ENCODE data around the gene TPSAB1.

Gene TPSAB1

DNA sequence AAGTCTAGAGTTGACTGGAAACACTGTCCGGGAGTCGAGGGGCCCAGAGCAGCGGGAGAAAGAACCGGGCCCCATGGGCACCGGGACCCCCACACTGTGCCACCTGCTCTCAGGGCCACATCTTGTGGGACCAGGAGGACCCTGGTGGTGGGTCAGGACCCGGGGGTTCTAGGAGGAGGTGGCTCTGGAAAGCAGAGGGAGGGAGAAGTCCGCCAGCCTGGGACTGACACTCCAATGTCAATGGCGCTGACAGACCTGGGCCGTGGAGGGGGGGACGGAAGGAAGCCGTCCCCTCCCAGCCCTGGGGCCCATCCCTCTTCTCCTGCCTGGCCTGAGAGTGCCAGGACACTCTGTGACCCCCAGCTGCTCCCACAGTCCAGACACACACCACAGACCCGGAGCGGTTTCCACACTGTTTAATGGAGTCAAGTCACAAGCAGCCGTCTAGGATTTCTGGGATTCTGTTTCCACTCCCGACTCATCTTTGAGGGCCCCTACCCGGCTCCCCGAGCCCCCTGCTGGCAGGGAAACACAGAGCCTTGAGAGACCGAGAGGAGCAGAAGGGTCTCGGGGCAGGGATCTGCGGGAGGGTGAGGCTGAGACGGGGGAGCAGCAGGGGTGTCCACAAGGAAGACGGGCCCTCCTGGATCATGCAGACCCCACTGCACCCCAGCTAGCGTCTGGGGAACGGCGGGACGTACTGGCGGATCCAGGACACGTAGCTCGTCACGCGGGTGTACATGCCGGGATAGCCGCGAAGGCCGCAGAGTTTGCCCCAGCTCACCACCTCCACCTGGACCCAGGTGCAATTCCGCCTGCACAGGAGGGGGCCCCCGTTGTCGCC is 45.4 kb downstream of the TPSAB1 start:
- no peak for DNase-seq (ENCODE audit: low read depth)

DNA sequence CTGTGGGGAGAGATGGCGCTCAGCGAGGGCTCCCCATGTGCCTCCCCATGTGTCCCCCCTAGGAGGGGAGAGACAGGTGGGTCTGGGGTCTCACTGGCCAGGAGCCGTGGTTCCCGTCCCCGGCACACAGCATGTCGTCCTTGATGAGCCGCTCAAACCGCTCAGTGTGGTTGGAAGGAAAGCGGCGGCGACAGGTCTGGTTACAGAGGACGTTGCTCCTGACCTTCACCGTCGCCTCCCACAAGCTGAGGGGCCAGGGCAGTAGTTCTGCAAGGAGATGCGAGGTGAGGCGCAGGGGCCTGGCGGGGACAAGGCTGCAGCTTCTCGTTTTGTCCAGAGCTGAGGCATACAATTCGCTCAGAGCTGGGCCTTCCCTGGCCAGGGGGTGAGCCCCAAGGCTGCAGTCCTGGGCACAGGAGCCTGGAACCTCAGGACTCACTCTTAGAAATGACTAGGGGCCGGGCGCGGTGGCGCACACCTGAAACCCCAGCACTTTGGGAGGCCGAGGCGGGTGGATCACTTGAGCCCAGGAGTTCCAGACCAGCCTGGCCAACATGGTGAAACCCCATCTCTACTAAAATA is 46.1 kb downstream of the TPSAB1 start:
- DNase-seq (ENCODE audit: low read depth), result no peak

- DNase-seq (ENCODE audit: low read depth), result no peak
Observed at GRCh38 chr16:1287982-1288670, 47.6 kb downstream of the TPSAB1 start.

GRCh38 chr16:1288813-1289476 is 48.4 kb downstream of the TPSAB1 start:
- no peak for DNase-seq (ENCODE audit: low read depth)

DNA sequence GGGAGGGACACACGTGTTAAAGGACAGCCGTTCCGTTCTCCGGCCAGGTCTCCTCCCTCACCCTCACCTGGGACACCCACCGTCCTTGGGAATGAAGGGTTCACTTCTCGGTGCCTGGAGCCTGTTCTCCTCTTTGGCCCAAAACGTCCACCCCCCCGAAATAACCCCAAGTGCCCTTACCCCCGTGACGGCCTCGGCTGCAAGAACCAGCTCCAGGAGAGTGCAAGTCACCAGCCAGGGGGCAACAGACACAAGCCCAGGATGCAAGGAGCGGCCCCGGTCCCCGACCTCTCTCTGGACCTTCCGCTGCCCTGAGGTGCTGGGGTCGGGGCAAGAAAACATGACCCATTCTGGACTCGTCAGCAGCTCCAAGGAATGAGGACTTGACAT is 49.0 kb downstream of the TPSAB1 start:
- DNase-seq (ENCODE audit: low read depth), result no peak

DNA sequence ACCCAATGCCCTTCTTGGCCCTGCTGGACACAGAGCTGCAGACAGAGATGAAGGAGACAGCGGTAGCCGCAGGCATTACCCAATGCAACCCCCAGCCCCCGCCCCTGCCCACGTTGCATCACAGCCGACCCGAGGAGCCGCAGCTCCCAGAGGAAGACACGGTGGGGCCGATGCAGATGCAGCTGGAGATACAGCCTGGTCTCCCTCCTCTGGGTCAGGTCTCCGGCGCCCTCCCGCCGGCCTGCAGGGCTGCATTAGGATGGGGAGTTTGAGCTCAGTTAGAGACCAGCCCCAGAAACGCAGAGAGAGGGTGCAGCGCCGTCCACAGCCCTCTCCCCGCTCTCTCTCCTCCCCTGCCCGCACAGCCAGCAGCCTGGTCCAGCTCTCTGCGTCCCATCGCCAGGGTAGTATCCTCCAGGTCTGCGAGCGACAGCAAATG is 49.6 kb downstream of the TPSAB1 start:
- no peak for DNase-seq (ENCODE audit: low read depth)

DNA sequence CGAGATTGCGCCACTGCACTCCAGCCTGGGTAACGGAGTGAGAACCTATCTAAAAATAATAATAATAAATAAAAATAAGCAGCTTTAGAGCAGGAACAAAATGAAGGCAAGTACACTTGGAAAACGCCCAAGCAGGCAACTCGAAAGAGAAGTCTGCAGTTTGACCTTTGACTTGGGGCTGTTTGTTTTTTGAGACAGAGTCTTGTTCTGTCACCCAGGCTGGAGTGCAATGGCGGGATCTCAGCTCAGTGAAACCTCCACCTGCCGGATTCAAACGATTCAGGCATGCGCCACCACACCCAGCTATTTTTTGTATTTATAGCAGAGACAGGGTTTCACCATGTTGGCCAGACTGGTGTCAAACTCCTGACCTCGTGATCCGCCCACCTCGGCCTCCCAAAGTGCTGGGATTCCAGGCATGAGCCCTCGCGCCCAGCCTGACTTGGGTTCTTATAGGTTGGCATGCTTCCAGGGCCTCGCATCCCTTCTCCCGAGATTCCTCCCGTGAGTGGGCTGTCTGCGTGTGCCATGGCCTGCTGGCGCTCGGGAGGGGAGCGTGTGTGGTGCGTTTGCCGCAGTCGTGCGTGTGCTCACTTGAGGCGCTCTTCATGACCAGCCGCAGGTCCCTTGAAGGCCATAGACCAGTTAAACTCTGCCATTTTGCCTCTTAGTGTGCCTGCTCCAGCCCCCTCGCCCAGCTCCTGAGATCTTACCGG is 50.5 kb downstream of the TPSAB1 start:
- DNase-seq (ENCODE audit: low read depth), result no peak

- DNase-seq (ENCODE audit: low read depth), result no peak
Observed at GRCh38 chr16:1291576-1291974, 51.1 kb downstream of the TPSAB1 start.

All from activated T-cell treated with anti-CD3 and anti-CD28 coated beads for 48 hours (primary cell).